ENCODE results near the gene FAT2. TPM values are rescaled to one million over a fixed set of nuclear protein-coding genes. Genes with fewer than 3 reads are reported as not detected.

The FAT2 gene
- polyA plus RNA-seq, 2 of the 4 experiments (the other 2 are of a cell fraction) = 0.03 TPM; not detected in 1

- Histone ChIP-seq H3K4me2 (no peak overlapping the region), H3K4me3 (no peak overlapping the region), H3K4me1 (no peaks in the 10 kb centered on the region), H3K9me3 (no peaks in the 10 kb centered on the region), H3K27ac (no peak overlapping the region)
- FAIRE-seq = no peak
- ChIA-PET CTCF (no interaction called here), POLR2A (no interaction called here)
- TF ChIP-seq BCL3 (IDR thresholded peaks at IDR 0.05) = no peak
- TF ChIP-seq EHF (CRISPR knock-in tag; IDR thresholded peaks at IDR 0.05) = no peak
- TF ChIP-seq KDM5A (IDR thresholded peaks at IDR 0.05) = no peak
- TF ChIP-seq RCOR1 (IDR thresholded peaks at IDR 0.05; ENCODE audit: low read depth, low read length) = no peak
- no peak for ATAC-seq
- no peak for DNase-seq (ENCODE audit: low read depth in 1 of 2, low spot score in 1 of 2)
These were observed 11.7 kb upstream of the FAT2 start for GRCh38 chr5:151602806-151603205.

DNA sequence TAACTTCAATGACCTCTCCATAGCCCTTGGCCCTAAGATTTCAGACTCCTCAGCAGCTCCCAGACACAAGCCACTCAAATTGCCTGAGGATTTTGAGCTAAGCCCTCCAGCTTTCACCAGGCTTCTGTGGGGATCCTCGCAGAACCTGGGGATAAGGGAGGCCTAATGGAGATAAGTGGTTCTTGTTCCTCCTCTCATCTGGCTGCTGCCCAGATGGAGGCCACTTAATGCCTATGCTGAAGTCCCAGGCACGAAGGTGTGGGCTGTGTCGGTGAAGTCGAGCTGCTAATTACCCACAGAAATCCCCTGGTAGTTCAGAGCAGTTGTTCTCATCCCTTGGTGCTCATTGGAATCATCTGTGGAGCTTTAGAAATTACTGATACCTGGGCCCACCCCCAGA, 10.3 kb upstream of the FAT2 start:
- 4% methylated on average over 4 of the region's 4 CpGs for WGBS (ENCODE audit: missing lambda C conversion rate)
- Histone ChIP-seq H3K9me3 (no peaks in the 10 kb centered on the region), H3K4me2 (no peak overlapping the region), H3K27ac (no peak overlapping the region), H3K4me3 (no peak overlapping the region), H3K4me1 (no peaks in the 10 kb centered on the region)
- no peak for FAIRE-seq
- ChIA-PET CTCF (interaction anchor here (0.7 to 1.4 kb wide), 4 partner anchors 45 to 154 kb away, joined by 3 to 5 read pairs (median 3); partner anchors contain the start of gene SLC36A1), POLR2A (no interaction called here)
- no peak for ATAC-seq
- no peak for DNase-seq (ENCODE audit: low read depth in 1 of 2, low spot score in 1 of 2)
- TF ChIP-seq HDAC2 (IDR thresholded peaks at IDR 0.05) = no peak
- no peak for TF ChIP-seq NFE2L2 (conservative IDR thresholded peaks at IDR 0.05; ENCODE audit: low read length)
- TF ChIP-seq POLR2AphosphoS2 (conservative IDR thresholded peaks at IDR 0.05; ENCODE audit: low read length) = no peak
- no peak for TF ChIP-seq FOXS1 (CRISPR knock-in tag; IDR thresholded peaks at IDR 0.05)
- TF ChIP-seq POLR2A (IDR thresholded peaks at IDR 0.05; ENCODE audit: low read length) = no peak
- TF ChIP-seq NR3C1 (IDR thresholded peaks at IDR 0.05) = no peak
- no peak for TF ChIP-seq RARB (CRISPR knock-in tag; IDR thresholded peaks at IDR 0.05)
- no peak for TF ChIP-seq ESRRA (IDR thresholded peaks at IDR 0.05; ENCODE audit: borderline replicate concordance, low read length)
- TF ChIP-seq MYC (IDR thresholded peaks at IDR 0.05; ENCODE audit: borderline replicate concordance, low read length) = no peak
- no peak for TF ChIP-seq JUNB (IDR thresholded peaks at IDR 0.05)
- TF ChIP-seq CBX8 (IDR thresholded peaks at IDR 0.05) = no peak
- TF ChIP-seq, protein P1, sequence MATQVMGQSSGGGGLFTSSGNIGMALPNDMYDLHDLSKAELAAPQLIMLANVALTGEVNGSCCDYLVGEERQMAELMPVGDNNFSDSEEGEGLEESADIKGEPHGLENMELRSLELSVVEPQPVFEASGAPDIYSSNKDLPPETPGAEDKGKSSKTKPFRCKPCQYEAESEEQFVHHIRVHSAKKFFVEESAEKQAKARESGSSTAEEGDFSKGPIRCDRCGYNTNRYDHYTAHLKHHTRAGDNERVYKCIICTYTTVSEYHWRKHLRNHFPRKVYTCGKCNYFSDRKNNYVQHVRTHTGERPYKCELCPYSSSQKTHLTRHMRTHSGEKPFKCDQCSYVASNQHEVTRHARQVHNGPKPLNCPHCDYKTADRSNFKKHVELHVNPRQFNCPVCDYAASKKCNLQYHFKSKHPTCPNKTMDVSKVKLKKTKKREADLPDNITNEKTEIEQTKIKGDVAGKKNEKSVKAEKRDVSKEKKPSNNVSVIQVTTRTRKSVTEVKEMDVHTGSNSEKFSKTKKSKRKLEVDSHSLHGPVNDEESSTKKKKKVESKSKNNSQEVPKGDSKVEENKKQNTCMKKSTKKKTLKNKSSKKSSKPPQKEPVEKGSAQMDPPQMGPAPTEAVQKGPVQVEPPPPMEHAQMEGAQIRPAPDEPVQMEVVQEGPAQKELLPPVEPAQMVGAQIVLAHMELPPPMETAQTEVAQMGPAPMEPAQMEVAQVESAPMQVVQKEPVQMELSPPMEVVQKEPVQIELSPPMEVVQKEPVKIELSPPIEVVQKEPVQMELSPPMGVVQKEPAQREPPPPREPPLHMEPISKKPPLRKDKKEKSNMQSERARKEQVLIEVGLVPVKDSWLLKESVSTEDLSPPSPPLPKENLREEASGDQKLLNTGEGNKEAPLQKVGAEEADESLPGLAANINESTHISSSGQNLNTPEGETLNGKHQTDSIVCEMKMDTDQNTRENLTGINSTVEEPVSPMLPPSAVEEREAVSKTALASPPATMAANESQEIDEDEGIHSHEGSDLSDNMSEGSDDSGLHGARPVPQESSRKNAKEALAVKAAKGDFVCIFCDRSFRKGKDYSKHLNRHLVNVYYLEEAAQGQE (IDR thresholded peaks at IDR 0.05) = no peak
- TF ChIP-seq KDM5A (IDR thresholded peaks at IDR 0.05) = no peak
- TF ChIP-seq SMC3 (IDR thresholded peaks at IDR 0.05) = no peak
- TF ChIP-seq, protein P2, sequence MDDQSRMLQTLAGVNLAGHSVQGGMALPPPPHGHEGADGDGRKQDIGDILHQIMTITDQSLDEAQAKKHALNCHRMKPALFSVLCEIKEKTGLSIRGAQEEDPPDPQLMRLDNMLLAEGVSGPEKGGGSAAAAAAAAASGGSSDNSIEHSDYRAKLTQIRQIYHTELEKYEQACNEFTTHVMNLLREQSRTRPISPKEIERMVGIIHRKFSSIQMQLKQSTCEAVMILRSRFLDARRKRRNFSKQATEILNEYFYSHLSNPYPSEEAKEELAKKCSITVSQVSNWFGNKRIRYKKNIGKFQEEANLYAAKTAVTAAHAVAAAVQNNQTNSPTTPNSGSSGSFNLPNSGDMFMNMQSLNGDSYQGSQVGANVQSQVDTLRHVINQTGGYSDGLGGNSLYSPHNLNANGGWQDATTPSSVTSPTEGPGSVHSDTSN (IDR thresholded peaks at IDR 0.05) = no peak
- no peak for TF ChIP-seq HOXB13 (CRISPR knock-in tag; IDR thresholded peaks at IDR 0.05; ENCODE audit: low read depth)

DNA sequence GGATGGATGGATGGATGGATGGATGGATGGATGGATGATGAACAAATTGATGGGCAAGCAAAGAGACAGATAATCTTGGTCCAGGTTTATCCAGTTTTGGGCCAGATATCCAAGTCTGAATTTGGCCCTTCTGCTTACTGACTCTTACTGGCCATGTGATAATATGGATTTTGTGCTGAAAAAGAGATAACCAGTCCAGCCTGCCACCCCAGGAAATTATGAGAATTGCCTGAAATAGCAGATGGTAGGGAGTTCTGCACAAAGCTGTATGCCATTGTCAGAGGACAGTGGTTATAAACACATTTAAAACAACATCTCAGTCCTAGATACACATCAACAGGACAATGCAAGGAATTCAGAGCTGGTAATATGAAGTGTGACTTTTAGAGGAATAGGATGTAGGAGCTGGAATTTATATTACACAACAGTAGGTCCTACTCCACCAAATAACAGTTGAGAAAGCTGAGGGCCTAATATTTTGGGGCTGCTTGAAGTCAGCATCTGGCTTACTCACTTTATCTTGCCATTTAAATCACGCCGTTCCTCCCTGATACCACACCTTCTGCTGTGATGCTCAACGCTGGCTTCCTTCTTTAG, 9.0 kb upstream of the FAT2 start:
- DNase-seq (ENCODE audit: low read depth in 1 of 2, low spot score in 1 of 2) (no peak), ATAC-seq (no peak), FAIRE-seq (no peak)
- WGBS (ENCODE audit: missing lambda C conversion rate) = 60% methylated on average over 3 of the region's 3 CpGs
- ChIA-PET POLR2A (no interaction called here), CTCF (no interaction called here)
- Histone ChIP-seq H3K27ac (no peak overlapping the region), H3K4me3 (no peak overlapping the region), H3K4me1 (no peaks in the 10 kb centered on the region), H3K9me3 (no peaks in the 10 kb centered on the region), H3K4me2 (no peak overlapping the region)
- TF ChIP-seq CBX8 (IDR thresholded peaks at IDR 0.05) (no peak), POLR2A (IDR thresholded peaks at IDR 0.05; ENCODE audit: low read length) (no peak), HES2 (IDR thresholded peaks at IDR 0.05) (no peak), MAFK (IDR thresholded peaks at IDR 0.05; ENCODE audit: partially characterized antibody) (no peak), KDM5A (IDR thresholded peaks at IDR 0.05) (no peak), FOXS1 (CRISPR knock-in tag; IDR thresholded peaks at IDR 0.05) (no peak), POLR2AphosphoS2 (conservative IDR thresholded peaks at IDR 0.05; ENCODE audit: low read length) (no peak), HOXB13 (CRISPR knock-in tag; IDR thresholded peaks at IDR 0.05; ENCODE audit: low read depth) (no peak), SMC3 (IDR thresholded peaks at IDR 0.05) (no peak)

All from A549 (cell line).